NCI-H2196 (cell line): ENCODE results near the gene ACTL6B.
A peak's percentile ranks its signal among the peaks of the same experiment; 100 is the strongest.
"Not testable (repeated sequence)": the region's sequence is repeated elsewhere in the genome, so short reads cannot be mapped to it uniquely, and the experiment has no call there.

Experiments
- DNase-seq: peaks from one replicate; lab custom pipeline; 2025; ENCODE audit not compliant: unreplicated experiment; lab: John Stamatoyannopoulos, UW

ACTL6B gene

DNA sequence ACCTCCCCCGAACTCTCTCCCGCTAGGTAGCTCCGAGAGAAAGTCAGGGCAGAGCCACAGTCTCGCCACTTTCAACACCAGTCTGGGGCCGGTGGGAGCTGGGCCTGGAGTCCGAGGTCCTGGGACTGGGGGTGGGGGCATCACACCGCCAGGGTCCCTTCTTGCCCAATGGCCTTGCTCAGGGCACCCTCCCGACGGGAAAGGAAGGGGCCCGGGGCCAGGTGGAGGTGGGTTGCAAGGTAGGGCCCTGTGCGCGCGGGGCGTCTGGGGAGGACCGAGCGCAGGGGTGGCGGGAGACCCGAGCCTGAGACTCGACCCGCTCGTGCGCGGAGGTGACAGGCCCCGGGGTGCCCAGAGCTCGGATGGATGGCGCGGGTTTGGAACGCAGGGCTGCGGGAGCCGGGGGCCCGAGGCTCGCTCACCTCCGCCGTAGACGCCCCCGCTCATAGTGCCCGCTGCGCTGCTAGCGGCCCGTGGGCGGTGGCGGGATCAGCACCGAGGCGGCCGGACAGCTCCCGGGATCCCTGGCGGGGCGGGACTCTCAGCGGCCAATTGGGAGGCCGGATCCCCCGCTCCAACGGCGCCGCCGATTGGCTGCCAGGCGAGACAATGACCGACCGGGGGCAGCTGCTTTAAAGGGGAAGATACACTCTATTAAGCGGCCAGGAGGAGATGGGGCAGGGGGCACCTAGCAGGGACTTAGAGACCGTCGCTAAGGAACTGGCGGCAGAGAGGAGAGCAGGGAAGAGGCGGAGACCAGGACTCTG, at the start of gene ACTL6B:
Gene ACTL6B, minus strand, starts transcription at position 541 of the 767 bp plus-strand sequence. Its CDS starts 94 bp downstream, at position 447.
- DNase-seq = peak; percentile 89

DNA sequence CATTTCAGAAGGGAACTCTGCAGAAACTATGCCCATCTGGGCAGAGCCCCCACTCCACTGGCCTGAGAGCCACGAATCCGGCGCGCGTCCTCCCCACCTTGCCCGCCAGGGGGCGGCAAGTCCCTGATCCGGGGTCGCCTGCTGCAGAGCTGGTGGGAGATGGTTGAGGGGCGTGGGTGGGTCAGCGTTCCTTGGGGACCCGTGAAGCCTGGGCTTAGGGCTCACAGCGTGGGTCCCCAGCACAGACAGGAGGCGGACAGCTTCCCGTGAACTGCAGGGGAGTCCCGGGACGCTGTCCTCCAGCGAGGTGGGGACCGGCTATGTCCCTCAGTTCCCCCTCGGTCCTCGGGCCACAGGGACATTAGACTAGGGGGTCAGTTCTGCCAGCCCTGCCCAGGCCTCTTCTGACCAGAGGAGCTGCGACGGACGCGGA, 49.1 kb upstream of the ACTL6B start:
- DNase-seq = peak; percentile 73

DNA sequence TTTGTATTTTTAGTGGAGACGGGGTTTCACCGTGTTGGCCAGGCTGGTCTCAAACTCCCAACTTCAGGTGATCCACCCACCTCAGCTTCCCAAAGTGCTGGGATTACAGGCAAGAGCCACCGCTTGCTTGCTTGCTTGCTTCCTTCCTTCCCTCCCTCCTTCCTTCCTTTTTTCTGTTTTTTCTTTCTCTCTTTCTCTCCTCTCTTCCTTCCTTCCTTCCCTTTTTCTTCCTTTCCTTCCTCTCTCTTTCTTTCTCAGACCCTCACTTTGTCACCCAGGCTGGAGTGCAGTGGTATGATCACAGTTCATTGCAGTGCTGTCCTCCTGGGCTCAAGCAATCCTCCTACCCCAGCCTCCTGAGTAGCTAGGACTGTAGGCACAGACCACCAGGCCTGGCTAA, 44.8 kb upstream of the ACTL6B start:
- not testable (repeated sequence) for DNase-seq

DNA sequence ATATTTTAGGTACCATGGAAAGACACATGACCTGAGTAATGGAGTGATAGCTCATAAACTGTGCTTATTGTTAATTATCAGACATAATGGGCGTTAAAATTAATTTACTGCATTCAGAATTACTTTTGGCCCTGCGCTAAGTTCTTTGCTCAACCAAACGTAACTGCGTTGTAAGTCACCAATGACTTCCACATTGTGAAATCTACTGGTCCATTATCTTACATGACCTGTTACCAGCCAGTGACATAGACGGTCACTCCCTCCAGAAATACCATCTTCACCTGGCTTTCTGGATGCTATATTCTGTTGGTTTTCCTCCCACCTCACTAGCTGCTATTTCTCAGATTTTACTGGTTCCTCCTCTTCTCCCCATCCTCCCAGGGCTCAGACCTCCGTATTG, 42.8 kb upstream of the ACTL6B start:
- no peak for DNase-seq

DNA sequence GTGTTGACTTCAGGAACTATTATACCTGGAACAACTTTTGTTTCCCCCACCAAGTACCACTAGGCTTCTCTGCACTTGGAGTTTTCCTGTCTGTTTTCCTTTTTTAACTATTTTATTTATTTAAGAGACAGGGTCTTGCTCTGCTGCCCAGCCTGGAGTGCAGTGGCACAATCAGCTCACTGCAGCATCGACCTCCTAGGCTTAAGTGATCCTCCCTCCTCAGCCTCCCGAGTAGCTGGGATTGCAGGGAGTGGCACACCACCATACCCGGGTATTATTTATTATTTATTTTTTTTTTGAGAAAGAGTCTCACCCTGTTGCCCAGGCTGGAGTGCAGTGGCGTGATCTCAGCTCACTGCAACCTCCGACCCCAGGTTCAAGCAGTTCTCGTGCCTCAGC, 39.9 kb upstream of the ACTL6B start:
- no peak for DNase-seq

DNA sequence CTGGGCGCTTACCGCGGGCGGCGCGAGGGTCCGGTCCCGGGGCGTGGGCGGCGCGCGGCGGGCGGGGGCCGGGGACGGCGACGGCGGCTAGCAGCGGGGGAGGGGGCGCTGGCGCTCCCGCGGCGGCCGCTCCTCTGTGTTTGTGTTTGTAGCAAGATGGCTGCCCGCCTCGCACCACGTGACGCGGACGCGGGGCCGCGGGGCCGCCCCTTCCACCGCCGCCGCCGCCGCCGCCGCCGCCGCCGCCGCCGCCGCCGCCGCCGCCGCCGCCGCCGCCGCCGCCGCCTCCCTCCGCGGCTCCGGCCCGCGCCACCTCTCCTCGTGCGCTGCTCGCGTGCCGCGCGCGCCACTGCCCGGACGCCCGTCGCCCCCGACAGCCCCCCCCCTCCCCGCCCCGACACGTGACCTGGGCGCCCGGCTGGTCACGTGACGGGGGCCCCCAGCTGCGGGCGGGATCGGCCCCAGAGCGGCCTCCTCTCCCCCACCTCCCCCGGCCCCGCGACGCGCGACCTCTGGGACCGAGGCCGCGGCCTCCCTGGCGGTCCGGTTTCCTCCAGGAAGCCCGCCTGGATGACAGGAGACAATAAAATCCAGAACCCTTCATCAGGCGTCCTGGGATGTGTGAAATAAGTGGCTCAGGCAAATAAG, 38.0 kb upstream of the ACTL6B start, which contains the start of gene GIGYF1:
Gene GIGYF1, minus strand, starts transcription at position 153 of the 648 bp plus-strand sequence. CDS start 6,012 bp downstream, outside the sequence.
- peak; percentile 78 for DNase-seq

DNA sequence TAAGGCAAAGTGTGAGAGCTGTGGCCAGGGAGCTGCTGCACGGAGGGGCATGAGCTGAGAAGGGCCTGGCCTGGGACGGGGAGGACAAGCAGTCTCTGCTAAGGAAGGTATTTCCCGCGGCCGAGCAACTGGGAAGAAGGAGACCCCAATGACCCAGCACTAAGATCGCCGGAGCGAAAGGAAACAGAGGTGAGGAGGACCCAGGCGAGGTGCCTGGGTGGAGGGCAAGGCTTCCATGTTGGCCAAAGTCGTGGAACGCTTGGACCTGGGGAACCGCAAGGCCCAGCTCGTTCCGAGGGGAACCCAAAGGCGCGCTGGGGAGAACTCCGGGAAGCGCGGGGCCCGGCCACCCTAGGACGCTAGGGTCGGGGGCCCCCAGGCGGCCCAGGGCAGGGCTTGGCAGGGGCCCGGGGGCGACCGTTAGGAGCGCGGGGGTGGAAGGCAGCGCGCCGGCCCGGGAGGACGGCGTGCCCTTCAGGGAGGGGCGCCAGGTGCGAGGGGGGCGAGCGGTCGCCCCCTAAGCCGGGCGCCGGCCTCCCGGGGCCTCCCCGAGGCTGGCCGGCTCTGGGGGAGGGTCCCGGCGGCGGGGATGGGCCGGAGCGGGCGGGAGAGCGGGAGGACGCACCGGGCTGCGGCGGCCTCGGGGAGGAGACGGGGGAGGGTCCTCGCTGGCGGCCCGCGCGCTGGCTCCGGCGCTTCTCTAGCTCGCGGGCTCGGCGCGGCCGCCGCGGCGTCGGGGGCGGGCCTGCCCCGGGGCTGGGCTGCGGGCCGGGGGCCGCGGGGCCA, 37.3 kb upstream of the ACTL6B start:
- DNase-seq = no peak

DNA sequence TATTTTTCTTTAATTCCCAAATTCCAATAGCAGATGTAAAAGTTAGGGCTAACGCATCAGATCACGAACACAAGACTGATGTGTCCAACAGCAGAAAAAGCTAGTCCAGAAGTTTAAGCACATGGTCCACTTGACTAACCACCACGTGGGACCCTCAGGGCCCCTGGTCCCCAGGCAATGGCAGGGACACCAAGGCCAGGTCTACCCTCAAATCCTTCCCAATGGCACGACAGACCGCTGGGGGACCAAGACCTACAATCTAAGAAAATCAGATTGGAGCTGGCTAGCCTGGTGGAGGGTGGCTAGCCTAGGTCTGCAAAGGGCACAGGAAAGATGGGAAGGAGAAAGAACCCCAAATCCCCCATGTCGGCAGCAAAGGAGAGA, 36.3 kb upstream of the ACTL6B start:
- DNase-seq = no peak

DNA sequence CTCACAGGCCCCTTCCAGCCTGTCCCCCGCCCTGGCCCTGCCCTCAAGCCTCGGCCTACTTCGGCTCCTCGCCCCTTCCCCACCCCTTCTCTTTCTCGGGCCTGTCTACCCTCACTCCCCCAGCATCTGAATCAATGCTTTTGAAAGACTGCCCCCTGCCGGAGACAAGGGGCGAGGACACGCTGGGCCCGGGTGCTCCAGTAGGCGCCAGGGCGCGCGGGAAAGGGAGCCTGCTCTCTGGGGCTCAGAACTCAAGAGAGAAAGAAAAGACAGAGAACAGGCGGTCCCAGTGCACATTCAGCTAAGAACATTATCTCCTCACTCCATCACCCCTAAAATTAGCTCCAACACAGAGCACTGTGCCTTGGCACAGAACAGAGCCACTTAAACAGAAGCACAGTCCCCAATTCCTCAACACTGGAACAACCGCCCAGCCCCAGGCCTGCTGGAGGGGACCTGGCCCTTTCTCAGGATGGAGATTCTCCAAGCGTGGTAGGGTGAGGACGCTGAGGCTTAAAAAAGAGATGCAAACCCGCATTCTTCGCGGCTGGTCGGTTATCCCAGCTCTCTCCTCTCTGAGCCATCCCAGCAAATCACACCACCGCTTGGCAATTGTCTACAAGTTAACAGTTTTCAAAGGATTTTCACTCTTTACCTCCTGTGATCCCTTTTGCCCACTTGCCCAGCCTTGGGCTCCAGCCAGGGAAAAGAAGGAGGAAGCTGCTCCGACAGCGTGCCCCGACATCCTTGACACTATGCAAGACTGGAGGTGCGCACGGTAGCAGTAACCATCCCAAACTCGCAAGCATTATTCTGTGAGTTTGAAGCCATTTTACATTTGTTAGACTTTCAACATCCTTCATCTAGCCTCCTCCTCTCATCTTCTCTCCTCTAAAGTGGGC, 35.7 kb upstream of the ACTL6B start:
- peak; percentile 83 for DNase-seq

DNA sequence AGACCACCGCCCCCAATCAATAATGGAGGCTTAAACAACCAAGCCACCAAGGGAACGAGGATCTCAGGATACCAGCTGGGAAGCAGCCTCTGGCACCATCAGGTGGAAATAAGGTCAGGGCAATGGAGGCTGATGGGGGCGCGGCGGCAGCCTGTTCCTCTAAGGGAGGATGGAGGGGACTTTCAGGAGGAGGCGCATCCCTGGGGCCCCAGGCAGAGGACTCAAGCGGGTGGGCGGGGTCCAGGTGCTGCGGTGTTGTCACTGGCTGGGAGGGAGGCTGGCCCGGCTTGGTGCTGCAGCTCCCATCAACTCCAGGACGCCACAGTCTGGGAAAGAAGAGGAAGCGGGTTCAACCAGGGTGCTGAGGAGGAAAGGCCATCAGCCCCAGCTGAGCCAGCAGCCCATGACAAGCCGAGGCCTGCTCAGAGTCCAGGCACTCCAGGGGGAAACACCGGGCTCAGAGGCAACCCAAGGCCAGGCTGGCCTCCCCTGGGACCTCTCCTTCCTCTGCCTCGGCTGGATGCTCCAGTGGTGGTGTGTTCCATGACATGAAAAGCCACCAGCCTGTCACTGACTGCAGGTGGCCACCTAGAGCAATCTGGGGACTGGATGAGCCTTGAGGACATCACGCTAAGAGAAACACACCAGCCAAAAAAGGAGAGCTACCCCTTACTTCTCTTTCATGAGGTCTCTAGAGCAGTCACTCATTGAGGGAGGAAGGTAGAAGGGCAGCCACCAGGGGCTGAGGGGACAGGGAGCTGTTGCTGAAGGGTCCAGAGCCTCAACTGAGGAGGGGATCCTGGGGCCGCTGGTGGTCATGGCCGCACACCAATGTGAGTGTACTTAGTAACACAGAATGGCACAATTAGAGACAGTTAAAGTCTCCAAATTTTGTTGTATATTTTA, 33.2 kb upstream of the ACTL6B start:
- no peak for DNase-seq

DNA sequence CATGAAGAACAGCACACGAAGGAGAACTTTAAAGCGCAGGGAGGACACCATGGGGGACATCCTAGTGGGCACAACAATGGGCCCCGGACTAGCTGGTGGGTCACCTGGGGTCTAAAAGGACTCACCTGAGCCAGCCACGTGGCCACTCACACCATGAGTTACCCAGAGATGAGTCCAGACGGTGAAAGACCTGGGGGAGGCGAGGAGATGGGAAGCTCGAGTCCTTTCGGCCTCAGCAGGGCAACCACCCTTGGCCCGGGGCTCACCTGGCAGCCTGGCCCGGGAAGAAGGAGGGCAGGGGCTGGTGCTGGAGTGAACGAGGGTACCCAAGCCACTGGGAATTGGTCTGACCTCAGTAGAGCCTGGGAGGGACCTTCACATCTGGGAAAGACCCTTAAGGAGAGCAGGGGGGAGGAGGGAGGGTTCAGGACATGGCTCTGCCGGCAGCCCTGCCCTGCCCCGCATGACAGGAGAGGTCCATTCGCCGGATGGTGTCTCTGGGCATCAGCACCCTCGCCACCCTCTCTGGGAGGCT, 32.1 kb upstream of the ACTL6B start:
- DNase-seq = no peak

DNA sequence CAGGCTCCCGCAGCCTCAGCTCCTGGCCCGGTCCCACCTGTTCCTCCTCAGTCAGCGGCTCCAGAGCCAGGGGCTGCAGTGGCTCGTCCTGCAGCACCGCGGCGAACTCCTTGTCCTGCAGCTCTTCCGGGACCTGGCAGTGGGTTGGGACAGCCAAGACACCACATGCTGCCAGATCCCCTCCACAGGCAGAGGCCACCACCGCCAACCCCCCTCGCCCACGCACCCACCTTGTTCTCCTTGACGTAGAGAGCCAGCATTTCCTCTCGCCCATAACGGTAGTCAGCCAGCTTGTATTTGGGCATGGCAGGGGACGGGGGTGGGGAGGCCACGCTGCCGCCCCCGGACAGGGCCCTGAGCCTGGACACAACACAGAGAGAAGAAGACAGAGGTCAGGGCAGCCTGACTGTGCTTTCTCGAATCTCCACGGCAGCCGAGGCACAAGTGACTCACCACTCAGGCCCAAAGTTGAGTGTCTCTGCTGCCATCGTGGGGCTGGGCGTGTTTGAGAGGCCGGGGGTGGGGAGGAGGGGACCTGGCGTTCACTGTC, 31.6 kb upstream of the ACTL6B start:
- no peak for DNase-seq

DNA sequence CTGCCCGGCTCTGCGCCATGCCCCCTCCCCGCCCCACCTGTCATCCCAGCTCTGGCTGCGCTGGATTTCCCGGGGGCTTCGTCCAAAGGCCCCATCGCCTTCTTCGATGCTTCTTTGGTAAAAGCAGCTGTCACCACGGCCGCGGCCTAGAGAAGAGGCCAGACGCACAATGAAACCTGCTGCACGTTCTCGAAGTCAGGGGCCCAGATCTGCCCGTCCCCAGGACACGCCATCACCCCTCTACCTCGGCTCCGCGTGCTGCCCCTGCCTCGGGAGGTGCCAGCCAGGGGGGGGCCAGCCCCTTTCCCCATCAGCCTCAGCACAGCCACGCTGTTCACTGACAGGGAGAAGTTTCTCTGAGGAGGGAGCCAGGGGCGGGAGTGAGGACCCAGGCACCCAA, 31.0 kb upstream of the ACTL6B start:
- no peak for DNase-seq

DNA sequence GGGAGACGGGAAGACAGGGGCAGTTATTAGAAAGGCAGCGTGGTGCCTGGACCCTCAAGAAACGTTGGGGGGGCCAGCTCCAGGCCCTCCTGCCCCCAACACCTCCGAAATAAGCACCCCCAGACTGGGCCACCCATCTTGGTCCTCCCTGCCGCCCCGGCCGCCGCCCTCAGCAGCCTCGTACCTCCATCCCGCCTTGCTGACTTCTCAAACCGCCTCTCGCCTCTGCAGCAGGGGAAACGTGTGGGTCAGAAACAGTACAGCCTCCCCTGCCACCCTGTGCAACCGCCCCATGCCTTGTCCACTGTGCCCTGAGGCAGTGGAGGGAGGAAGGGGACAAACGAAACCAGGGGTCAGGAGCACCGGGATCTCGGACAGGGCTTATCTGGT, 30.6 kb upstream of the ACTL6B start:
- DNase-seq = no peak

DNA sequence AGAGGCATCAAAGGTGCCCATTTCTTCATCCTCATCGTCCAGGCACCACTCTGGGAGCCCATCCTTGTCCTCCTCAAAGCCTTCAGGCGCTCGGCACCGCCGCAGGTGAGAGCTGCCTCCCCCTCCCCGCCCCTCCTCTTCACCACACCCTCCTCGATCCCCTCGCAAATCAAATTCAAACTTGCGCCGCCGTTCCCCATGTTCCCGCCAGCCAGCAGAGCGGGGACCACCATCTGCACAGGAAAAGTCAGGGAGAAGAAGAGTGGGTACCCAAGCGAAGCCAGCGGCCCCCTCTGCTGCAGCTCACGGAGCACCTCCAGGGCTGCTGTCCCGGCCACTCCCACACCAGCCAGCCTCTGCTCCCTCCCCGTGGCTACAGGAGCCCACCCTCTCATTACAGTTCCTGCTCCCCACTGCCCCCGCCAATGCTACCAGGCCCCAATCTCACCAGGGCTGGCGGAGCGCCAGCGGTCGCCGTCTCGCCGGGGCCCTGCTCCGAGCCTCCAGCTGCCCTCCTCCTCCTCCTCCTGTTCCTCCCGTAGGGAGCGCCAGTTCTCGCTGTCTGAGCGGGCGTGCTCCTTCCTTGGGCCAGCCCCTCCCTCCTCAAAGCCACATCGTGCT, 30.1 kb upstream of the ACTL6B start:
- no peak for DNase-seq

DNA sequence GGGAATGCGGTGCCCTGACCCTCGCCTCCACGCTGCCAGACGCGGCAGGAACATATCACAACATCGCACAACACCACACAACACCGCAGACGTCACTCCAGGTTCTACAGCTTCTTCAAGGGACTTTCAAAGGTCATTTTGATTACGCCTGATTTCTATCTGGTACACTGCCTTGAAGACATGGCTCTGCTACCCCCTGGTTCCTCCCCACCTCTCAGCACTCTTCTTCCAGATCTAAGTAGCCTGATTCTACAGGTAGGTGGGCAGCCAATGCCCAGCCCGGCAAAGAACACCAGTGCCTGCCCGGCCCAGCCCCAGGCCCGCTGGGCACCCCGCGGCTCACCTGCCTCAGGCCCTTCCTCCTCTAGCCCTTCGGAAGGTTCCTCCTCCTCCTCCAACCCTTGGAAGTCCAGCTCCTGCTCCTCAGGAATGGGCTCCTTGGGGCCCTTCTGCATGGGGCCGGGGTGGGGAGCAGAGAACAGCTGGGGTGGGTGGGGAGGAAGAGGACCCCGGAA, 29.4 kb upstream of the ACTL6B start:
- no peak for DNase-seq

DNA sequence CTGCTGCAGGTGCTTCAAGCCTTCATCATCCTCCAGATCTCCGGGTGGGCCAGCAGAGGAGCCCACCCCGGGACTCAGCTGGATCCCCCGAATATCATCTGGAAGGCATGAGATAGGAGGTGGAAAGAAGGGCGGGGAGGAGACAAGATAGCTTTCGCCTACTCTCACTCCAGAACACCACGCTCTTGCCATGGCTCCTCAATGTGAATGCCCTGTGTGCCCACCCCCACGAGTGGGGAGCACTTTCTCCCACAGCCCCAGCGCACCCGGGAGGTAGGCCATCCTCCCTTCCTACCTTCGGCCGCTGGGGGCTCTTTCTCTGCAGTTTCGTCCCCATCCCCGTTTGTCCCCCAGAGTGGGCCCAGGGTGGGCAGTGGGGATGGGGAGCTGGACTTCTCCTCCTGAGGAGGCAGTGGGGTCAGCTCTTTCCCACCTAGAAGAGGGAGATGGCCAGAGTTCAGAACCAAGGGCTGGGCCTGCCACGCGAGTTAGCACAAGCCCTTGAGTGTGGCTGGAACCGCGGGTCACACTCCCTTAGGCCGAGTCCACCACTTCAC, 28.9 kb upstream of the ACTL6B start:
- no peak for DNase-seq

DNA sequence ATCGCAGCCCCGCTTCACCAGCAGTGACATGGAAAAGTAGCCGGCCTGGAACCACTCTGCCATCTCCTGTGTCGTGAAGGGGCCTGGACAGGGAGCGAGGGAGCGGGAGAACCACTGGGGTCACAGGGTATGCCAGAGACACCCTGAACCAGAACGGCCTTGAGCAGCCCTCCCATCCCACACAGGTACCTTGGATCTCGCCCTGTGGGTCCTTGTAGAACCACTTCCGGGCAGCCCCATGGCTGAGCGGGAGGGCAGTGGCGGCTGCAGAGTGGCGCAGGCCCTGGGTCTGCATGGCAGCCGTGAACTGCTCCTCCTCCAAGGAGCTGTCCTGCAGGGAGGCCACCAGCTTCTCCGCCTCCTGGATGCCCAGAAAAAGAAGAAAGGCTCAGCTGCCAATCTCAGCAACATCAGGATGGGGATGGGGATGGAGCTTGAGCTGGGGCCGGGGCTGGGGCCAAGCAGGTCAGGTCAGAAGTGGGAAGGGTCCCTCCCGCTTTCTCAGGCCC, 28.3 kb upstream of the ACTL6B start:
- no peak for DNase-seq
